Measurements from ENCODE around the gene OR10H4. TPM values are rescaled to one million over a fixed set of nuclear protein-coding genes. Genes with fewer than 3 reads are reported as not detected.

Gene OR10H4
- total and polyA plus RNA-seq, 2 of the 8 experiments (the other 6 are each of a cell fraction or from before 2014, with no cell fraction given): not detected

DNA sequence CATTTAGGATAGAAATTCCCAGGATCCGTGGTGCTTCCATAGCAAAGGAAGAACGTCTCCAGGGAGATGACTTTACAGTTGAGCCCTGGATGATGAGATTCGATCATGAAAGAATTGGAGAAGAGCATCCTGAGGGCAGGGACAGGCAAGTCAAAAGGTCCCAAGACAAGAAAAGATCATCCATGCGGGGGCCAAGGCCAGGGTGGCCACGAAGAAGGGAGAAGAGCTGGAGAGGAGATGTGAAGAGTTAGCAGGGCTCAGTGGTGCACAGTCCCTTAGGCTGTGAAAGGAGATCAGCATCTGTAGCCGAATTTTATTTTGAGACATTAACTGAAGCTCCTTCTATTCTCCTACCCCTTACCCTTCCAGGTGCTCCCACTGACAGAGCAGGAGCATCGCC, 28.9 kb downstream of the OR10H4 start (continued):
- TF ChIP-seq MAX (IDR thresholded peaks at IDR 0.05): no peak

Measured in H1 (cell line).